Measurements from ENCODE around the gene PAFAH2.

PAFAH2 gene

DNA sequence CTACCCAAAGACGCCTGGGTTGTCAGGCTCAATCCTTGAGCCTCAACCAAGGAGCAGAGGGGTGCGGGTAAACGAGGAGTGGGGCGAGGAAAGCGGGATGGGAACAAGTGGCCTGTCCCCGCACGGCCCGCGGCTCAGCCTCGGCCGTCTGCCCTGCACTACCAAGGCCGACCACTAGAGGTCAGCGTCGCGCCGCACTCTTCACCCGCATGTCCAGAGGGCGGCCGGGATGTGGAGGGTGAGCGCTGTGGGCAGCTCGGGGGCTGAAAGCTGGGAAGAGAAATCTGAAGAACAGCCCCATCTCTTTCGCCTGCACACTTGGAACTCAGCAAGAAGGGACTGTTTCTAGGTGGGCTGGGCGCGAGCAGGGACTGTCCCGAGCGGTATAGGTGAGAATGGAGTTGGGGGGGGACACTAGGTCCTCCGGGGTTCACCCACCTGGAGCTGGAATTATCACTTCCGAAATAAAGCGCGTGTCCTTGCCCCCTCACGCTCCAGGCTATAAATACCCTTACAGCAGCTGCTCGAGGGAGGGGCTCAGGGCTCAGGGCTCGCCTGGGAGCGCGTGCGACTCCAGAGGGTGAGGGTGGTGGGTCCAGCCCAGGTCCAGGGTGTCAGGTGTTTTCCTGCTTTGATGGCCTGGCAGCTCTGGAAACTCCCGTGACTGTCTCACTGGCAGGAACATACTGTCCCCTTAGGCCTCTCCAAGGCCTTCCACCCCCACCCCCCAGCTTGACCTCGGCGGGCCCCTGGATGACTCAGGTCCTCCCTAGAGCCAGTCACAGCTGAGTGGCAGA lies 38.3 kb upstream of the PAFAH2 start:
- TF ChIP-seq, protein P1, sequence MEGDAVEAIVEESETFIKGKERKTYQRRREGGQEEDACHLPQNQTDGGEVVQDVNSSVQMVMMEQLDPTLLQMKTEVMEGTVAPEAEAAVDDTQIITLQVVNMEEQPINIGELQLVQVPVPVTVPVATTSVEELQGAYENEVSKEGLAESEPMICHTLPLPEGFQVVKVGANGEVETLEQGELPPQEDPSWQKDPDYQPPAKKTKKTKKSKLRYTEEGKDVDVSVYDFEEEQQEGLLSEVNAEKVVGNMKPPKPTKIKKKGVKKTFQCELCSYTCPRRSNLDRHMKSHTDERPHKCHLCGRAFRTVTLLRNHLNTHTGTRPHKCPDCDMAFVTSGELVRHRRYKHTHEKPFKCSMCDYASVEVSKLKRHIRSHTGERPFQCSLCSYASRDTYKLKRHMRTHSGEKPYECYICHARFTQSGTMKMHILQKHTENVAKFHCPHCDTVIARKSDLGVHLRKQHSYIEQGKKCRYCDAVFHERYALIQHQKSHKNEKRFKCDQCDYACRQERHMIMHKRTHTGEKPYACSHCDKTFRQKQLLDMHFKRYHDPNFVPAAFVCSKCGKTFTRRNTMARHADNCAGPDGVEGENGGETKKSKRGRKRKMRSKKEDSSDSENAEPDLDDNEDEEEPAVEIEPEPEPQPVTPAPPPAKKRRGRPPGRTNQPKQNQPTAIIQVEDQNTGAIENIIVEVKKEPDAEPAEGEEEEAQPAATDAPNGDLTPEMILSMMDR (IDR thresholded peaks at IDR 0.05; ENCODE audit: borderline replicate concordance, insufficient read depth, low read depth, low read length) = peak; percentile 99
- H3K4me3 ChIP-seq (ENCODE audit: low read depth, low read length) = peak overlapping the region; percentile 67

DNA sequence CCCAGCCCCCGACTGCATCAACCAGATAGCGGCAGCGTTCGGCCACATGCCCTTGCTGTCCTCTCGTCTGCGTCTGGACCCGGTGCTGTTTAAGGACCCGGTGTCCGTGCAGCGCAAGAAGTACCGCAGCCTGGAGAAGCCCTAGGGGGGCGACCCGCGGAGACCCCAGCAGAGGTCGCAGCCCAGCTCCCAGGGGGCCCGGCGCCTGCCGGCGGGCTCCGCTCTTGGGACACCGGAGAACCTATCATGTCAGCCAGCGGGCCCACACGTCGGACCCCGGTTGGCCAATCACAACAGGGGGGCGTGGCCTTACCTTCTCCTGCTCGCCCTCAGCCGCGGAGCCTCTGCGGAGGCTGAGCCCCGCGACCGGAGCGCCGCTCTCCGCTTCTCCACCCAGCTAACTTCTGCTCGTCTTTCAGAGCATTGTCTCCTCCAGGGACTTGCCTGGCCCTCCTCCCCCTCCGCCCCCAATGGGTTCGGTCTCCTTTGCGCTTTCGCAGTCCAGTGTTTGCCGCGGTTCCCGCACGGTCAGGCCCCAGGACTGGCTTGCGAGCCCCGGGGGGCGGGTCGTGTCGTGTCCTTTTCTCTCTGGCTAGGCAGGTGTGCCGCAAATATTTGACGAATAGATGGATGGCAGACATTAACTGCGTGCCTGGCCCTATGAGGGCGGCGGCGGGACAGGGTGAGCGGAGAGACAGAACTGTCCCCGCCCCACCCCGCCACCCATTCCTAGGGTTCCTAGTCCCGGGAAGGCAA lies 37.5 kb upstream of the PAFAH2 start:
- TF ChIP-seq, protein P1 (IDR thresholded peaks at IDR 0.05; ENCODE audit: borderline replicate concordance, insufficient read depth, low read depth, low read length) = no peak
- H3K4me3 ChIP-seq (ENCODE audit: low read depth, low read length) = peak overlapping the region; percentile 67

DNA sequence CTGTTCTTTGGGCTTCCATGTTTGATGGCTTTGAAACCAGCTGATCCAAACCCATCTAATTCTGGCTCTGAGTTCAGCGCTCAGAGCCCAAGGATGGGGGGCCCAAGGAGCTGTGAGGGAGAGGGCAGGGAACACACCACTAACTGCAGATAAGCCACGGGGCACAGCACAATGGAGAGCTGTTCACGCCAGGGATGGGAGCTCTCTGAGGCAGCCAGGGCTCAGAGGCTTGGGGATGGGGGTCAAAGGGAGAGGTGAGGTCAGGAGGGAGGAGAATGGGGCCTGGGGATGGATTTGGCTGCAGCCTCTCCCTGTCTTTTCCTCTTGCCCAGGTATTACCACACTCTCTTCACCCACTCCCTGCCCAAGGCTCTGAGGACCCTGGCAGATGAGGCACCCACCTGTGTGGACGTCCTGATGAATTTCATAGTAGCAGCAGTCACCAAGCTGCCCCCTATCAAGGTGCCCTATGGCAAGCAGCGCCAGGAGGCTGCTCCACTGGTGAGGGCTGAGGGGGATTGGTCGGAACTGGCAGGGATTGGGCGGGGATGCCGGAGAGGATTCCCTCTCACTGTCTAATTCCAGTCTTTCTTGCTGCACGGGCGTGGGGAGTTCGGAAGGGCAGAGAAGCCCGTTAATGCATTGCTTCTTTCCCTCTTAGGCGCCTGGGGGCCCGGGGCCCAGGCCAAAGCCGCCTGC lies 36.8 kb upstream of the PAFAH2 start:
- peak overlapping the region; percentile 67 for H3K4me3 ChIP-seq (ENCODE audit: low read depth, low read length)
- TF ChIP-seq, protein P1 (IDR thresholded peaks at IDR 0.05; ENCODE audit: borderline replicate concordance, insufficient read depth, low read depth, low read length) = no peak

DNA sequence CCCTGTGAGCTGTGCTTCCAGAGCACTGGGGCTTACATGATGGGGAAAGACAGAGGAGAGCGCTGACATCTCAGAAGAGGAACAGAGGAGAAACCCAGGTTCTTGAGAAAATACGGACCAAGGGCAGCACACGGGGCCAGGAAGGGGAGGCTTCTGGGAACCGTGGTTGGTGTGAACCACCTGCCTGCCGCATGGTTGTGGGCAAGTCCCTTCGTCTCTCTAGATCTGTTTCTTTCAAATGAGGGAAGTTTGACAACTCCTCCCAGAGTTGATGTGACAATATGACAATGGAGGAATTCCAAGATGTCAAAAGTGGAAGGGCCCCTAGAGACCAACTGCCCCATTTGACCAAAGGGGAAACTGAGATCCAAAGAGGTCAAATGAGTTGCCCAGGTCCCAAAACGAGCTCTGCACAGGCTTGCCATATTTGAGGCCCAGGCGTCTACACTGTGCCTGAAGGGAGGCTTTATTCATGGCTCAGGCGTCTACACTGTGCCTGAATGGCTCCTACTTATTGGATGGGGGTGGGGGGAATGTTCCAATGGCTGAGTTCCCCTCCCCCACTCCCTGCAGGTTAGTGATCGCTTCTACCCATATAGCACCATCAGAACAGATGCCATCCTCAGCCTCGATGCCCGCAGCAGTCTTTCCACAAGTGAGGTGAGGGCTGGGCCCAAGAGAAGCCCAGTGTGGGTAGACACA lies 34.9 kb upstream of the PAFAH2 start:
- TF ChIP-seq, protein P1 (IDR thresholded peaks at IDR 0.05; ENCODE audit: borderline replicate concordance, insufficient read depth, low read depth, low read length) = no peak
- H3K4me3 ChIP-seq (ENCODE audit: low read depth, low read length) = no peak overlapping the region

DNA sequence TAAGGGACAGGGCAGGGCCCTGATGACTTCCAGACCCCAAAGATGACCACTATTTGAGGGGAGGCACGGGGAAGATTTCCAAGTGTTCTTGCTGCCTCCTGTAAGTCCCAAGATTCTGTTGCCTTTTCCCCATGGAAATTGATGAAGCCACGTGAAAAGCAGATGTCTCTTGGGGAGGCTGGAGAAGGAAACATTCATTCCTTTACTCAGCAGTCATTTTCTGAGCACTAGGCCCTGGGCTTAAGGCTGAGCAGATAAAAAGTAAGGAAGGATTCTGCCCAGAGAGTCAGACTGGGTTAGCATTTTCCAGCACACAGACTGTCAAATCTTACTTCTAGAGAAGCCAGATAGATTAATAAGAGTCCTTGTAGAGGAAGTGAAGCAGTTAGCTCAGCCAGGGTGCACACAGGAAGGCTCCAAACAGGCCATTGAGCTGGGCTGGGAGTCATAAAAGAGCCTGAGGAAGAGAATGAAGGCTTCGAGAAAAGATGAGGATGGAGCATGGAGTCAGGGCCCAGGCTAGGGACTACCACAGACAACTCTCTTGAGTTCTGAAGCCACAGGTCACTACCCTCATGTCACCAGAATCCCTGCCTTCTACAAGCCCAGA lies 33.9 kb upstream of the PAFAH2 start:
- H3K4me3 ChIP-seq (ENCODE audit: low read depth, low read length) = no peak overlapping the region
- TF ChIP-seq, protein P1 (IDR thresholded peaks at IDR 0.05; ENCODE audit: borderline replicate concordance, insufficient read depth, low read depth, low read length) = no peak

DNA sequence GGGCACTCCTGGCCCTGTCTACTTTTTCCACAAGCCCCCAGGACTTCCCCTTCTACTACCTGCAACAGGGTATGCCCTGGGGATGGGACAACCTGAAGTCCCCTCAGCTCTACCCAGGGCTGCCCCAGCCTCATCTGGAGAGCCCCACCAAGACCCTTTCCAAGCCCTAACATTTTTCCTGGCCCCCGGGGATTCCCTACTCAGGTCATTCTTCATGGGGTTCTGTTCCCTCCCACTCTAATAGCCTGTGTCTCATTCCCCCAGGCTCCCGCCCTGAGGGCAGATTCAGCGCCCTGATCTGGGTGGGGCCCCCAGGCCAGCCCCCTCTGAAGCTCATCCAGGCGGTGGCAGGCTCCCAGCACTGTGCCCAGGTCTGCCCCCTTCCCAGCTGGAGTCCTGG lies 33.3 kb upstream of the PAFAH2 start:
- TF ChIP-seq, protein P1 (IDR thresholded peaks at IDR 0.05; ENCODE audit: borderline replicate concordance, insufficient read depth, low read depth, low read length) = no peak
- no peak overlapping the region for H3K4me3 ChIP-seq (ENCODE audit: low read depth, low read length)
